Gastrocnemius medialis (tissue), 4 donors: ENCODE results near the gene KRT82.

Experiments used
- POLR2A ChIP-seq, 2 donors: fragments of 450-650 bp; IDR thresholded peaks; one replicate each; pipeline ENCODE4 v1.6.1; 2017; ENCODE audit warnings: antibody characterized with exemption in 2 of 2, mild to moderate bottlenecking in 2 of 2, moderate library complexity in 2 of 2
- TF ChIP-seq, protein P1 (sequence below), 5 experiments: fragments of 450-650 bp in 3 of 5; fragments of 200-600 bp in 2 of 5; sonication (generic) in 2 of 5; IDR thresholded peaks in 4 of 5; conservative IDR thresholded peaks in 1 of 5; 1 replicate in 4 of 5; 2 replicates in 1 of 5; pipeline ENCODE4 v1.5.1; 2016 to 2019; ENCODE audit warnings: antibody characterized with exemption in 5 of 5, mild to moderate bottlenecking in 3 of 5, moderate library complexity in 3 of 5

- TF ChIP-seq POLR2A (IDR thresholded peaks at IDR 0.05), result no peak
- TF ChIP-seq, protein P1, sequence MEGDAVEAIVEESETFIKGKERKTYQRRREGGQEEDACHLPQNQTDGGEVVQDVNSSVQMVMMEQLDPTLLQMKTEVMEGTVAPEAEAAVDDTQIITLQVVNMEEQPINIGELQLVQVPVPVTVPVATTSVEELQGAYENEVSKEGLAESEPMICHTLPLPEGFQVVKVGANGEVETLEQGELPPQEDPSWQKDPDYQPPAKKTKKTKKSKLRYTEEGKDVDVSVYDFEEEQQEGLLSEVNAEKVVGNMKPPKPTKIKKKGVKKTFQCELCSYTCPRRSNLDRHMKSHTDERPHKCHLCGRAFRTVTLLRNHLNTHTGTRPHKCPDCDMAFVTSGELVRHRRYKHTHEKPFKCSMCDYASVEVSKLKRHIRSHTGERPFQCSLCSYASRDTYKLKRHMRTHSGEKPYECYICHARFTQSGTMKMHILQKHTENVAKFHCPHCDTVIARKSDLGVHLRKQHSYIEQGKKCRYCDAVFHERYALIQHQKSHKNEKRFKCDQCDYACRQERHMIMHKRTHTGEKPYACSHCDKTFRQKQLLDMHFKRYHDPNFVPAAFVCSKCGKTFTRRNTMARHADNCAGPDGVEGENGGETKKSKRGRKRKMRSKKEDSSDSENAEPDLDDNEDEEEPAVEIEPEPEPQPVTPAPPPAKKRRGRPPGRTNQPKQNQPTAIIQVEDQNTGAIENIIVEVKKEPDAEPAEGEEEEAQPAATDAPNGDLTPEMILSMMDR (IDR thresholded peaks at IDR 0.05 in 4 of 5, conservative IDR thresholded peaks at IDR 0.05 in 1 of 5), result no peak
Measured at GRCh38 chr12:52427083-52427482, 20.9 kb upstream of the KRT82 start.
